ENCODE results near the gene SCAI.
"Not testable (repeated sequence)": the region's sequence is repeated elsewhere in the genome, so short reads cannot be mapped to it uniquely, and the experiment has no call there.

SCAI gene

GRCh38 chr9:125147401-125147951 lies 4.1 kb upstream of the SCAI start:
- DNase-seq: no peak

DNA sequence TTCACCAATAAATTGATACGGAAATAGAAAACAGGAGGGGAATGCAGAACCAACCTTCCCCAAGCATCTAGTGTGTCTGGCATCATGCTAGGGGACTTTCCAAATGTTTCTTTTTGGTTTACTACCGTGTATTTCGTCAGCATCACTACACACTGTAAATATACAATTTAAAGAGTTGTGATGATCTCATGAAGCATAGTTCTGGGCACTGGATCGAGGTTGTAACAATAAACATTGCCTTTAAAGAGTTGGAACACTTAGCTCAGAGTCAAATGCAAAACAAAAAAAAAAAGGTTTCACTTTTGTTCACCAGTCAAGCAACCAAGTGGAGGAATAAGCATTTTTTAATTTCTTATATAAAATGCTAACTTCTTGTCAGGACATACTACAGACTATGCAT lies 2.9 kb upstream of the SCAI start:
- DNase-seq: no peak

GRCh38 chr9:125145425-125145824 lies 2.1 kb upstream of the SCAI start:
- DNase-seq: no peak

DNA sequence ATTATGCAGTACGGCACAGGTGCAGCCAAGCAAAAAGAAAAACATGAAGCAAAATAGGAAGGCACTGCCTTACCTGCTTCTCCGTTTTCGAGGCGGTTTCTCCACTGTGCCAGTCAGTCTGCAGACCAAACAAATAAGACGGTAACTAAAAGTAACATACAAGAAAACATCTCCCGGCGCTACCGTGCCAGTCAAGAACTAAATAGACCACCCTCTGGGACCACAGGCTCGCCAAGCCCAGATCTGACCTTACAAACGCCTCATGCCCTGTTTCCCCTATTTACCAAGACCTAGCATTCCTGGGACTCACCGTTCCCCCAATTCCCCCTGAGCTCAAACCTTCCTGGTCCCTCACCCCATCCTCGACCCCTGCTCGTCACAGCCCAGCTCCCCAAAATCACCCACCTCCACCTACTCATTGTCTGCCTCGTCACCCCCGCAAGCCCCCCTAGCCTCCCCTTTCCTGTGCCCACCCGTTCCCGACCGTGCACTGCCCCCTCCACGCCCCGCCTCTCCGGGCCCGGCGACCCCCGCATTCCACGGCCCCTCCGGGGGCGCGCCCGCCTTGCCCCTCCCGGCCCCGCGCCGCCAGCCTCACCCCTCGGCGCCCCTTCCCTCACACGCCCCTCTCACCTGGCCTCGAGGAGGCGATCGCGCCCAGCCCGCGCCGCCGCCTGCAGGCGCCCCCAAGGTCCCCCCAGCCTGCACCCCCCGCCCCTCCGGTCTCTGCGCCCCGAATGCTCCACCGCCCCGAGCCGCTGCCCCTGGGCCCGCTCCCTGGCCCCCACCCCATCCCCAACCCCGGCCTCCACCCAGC lies 560 bp downstream of the SCAI start:
- DNase-seq: no peak

- no peak for DNase-seq
Observed at GRCh38 chr9:125141751-125142150, 1.6 kb downstream of the SCAI start.

DNA sequence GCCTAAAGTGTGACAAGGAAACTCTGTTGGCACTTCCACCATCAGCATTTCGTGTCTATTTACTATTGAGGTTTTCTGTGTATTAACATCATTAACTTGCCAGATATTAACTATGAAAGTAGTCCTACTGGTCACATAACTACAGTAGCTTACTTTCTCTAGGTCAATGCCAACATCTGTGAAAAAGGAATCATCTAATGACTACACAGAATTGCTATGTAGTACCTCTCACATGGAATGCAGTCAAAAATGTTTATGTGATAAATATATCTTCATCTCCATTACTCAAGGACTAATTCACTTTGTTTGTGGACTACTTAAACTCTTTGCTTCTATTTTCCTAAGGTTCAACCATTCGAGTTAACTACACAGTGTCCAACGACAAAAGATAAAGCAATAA lies 2.1 kb downstream of the SCAI start:
- DNase-seq: no peak

DNA sequence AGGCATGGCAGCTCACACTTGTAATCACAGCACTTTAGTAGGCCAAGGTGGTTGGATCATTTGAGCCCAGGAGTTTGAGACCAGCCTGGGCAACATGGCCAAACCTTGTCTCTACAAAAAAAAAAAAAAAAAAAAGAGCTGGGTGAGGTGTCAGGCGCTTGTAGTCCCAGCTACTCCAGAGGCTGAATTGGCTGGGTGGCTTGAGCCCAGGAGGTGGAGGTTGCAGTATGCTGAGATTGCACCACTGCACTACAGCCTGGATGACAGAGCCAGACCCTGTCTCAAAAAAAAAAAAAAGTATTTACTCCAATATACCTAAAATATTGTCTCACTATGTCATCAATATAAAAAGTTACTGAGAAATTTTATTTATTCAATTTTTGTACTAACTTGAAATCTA lies 2.8 kb downstream of the SCAI start:
- no peak for DNase-seq

DNA sequence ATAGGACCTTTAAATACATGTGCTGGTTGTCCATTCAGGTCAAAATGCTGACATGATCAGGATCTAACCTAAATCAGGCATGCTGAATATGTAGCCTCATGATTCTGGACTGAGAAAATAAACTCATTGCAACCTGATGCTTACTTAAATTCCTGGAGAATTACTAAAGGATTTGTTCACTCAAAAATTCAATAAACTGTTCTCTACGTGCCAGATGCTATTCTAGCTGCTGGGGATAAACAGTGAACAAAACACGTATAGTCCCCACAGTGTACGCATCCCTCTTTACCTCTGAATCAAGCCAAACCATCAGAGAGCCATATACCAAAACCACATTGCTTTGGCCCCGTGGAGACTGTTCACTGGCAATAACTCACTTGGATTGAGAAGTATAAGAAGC lies 6.1 kb downstream of the SCAI start:
- DNase-seq: no peak

DNA sequence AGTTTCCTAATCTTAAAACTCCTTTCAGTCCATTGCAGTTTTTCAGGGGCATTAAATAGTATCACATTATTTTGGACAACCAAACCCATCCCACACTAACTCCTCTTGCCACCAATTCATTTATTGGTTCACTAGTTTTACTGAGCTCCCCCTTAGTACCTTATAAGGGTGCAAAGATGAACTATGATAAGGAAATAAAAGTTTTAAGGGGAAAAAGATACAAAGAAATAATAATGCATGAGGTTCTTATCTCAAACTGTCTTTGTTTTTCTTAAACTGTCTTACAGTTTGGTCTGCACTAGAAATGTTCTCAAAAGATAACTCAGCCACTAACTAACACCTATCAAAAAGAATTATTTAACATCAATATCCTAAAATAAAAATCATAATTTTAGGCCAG lies 8.4 kb downstream of the SCAI start:
- no peak for DNase-seq

DNA sequence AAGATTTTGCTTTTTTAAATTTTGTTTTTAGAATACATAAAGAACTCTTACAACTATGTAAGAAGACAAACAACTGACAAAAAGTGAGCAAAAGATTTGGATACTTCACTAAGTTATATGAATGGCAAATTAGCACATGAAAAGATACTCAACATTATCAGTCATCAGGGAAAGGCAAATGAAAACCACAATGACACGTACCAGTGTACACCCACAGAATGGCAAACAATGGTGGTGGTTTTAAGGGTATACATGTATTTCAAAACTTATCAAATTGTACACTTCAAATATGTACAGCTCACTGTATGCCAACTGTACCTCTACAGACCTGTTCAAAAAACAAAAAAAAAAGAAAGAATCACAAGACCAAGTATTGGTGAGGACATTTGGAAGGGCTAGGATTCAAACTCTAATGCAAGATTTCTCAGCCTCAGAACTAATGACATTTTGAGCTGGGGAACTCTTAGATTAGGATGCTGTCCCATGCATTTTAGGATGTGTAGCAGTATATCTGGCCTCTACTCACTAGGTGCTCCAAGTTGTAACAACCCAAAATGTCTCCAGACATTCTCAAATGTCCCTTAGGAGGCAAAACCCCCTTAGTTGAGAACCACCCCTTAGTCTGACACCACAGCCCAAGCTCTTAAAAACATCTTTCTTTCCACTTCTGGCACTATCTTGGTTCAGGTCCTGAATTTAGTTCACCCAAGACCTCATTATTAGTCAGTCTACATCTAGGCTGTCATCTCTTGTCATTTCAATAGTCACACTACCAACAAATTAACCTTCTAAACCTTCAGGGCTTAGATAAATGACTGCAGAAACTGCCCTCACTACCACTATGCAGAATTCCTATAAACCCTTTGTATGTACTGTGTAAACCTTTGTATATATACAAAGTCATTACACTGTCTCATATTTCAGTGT lies 9.7 kb downstream of the SCAI start:
- DNase-seq: no peak

DNA sequence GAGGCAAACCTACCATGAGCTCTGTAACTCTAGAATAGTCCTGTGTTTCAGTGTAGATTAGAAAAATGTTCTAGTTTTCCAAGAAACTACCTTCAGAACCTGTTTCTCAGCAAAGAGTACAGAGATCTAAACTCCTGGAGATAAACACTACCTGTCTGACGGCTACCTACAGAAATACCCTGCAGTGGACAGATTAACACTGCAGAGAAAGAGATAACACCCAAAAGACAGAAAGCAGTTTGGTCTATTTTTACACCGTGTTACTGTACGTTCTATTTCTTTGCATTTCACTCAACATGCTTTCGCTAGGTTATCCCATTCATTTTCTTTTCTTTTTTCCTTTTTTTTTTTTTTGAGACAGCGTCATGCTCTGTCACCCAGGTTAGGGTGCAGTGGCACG lies 11.6 kb downstream of the SCAI start:
- no peak for DNase-seq

- no peak for DNase-seq
Observed at GRCh38 chr9:125126019-125126746, 17.1 kb downstream of the SCAI start.

- DNase-seq: no peak
Observed at GRCh38 chr9:125125523-125125922, 17.8 kb downstream of the SCAI start.

DNA sequence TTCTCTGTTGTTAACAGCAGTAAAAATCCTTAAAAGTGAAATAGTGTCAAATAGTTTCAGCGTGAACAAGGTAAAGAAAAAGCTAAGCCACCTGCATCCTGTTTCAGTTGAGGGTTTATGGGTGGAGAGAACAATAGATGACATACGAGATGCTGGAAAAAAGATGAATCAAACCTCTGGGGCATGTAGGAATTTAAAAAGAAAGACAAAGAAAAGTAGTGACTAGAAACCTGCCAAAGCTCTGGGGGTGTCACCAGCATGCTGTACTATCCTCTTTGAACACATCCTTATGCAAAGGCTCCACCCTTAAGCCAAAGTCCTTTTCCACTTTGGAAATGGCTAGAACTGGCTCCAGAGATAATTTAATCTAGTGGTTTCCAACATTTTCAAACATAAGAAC lies 22.2 kb downstream of the SCAI start:
- no peak for DNase-seq

- no peak for DNase-seq
Observed at GRCh38 chr9:125119643-125120286, 23.6 kb downstream of the SCAI start.

DNA sequence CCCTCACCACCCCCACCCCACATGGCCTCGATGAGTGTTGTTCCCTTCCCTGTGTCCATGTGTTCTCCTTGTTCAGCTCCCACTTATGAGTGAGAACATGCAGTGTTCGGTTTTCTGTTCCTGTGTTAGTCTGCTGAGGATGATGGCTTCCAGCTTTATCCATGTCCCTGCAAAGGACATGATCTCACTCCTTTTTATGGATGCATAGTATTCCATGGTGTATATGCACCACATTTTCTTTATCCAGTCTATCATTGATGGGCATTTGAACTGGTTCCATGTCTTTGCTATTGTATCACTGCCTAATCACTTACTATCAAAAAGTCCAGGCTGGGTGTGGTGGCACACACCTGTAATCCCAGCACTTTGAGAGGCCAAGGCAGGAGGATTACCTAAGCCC lies 24.6 kb downstream of the SCAI start:
- not testable (repeated sequence) for DNase-seq

GRCh38 chr9:125114503-125114902 lies 28.8 kb downstream of the SCAI start:
- not testable (repeated sequence) for DNase-seq

DNA sequence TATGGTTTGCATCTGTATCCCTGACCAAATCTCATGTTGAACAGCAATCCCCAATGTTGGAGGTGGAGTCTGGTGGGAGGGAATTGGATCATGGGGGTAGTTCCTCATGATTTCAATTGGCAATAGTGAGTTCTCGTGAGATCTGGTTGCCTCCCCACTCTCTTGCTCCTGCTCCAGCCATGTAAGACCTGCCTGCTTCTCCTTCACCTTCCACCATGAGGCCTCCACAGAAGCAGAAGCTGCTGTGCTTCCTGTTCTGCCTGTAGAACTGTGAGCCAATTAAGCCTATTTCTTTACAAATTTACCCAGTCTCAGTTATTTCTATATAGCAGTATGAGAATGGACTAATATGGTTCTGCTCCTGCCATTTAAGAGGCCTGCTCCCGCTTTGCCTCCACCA lies 32.9 kb downstream of the SCAI start:
- no peak for DNase-seq

- not testable (repeated sequence) for DNase-seq
Observed at GRCh38 chr9:125108541-125108940, 34.8 kb downstream of the SCAI start.

GRCh38 chr9:125106285-125106893 lies 36.9 kb downstream of the SCAI start:
- no peak for DNase-seq

GRCh38 chr9:125103770-125104460 lies 39.4 kb downstream of the SCAI start:
- DNase-seq: no peak
